Fibroblast of villous mesenchyme (primary cell): ENCODE measurements around the gene ADAT2. TPM values are rescaled to one million over a fixed set of nuclear protein-coding genes. Genes with fewer than 3 reads are reported as not detected.

Experiments used
- DNase-seq: peaks from one replicate; pipeline ENCODE4 v3.0.0-alpha.2; 2010; ENCODE audit warnings: low read depth
- H3K4me3 ChIP-seq: 2 replicates; pipeline ENCODE4 v1.5.1; 2011; ENCODE audit warnings: low read depth, mild to moderate bottlenecking, low read length
- total RNA-seq: library from RNA; depleted of rRNA; stranded (reverse); fragments of >200 nt; gene quantifications from 2 replicates; pipeline ENCODE4 v1.2.3, GENCODE V29; 2012
- TF ChIP-seq, protein P1 (sequence below): IDR thresholded peaks from 2 replicates; pipeline ENCODE4 v1.5.1; 2012; ENCODE audit warnings: low read depth, mild to moderate bottlenecking, low read length; ENCODE audit not compliant: insufficient read depth

Gene ADAT2
- total RNA-seq, 1 donor = 3.0 TPM

DNA sequence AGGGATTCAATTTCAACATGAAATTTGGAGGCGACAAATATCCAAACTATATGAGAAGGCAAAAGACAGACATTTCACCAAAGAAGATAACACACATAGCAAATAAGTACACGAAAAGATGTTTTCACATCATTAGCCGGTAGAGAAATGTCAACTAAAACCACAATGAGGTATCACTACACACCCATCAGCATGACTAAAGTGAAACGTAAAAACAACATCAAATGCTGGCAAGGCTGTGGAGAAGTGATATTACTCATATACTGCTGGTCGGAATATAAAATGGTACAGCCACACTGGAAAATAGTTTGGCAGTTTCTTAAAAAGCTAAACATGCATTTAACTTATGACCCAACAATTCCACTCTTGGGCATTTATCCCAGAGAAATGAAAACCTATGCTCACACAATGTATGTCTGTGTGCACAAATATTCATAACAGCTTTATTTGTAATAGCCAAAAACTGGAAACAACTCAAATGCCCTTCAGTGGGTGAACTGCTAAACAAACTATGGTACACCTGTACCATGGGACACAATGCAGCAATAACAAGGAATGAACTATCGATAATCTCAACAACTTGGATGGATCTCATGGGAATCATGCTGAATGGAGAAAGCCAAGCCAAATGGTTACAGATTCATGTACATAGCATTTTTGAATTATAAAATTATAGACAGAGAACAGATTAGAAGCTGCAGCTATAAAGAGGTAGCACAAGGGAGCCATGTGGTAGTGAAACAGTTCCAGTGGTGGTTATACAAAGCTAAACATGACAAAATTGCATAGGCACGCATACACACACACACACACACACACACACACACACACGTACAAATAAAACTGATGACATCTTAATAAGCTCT lies 8.6 kb downstream of the ADAT2 start:
- H3K4me3 ChIP-seq = no peak overlapping the region
- DNase-seq = peak; percentile 79
- TF ChIP-seq, protein P1, sequence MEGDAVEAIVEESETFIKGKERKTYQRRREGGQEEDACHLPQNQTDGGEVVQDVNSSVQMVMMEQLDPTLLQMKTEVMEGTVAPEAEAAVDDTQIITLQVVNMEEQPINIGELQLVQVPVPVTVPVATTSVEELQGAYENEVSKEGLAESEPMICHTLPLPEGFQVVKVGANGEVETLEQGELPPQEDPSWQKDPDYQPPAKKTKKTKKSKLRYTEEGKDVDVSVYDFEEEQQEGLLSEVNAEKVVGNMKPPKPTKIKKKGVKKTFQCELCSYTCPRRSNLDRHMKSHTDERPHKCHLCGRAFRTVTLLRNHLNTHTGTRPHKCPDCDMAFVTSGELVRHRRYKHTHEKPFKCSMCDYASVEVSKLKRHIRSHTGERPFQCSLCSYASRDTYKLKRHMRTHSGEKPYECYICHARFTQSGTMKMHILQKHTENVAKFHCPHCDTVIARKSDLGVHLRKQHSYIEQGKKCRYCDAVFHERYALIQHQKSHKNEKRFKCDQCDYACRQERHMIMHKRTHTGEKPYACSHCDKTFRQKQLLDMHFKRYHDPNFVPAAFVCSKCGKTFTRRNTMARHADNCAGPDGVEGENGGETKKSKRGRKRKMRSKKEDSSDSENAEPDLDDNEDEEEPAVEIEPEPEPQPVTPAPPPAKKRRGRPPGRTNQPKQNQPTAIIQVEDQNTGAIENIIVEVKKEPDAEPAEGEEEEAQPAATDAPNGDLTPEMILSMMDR = no peak

DNA sequence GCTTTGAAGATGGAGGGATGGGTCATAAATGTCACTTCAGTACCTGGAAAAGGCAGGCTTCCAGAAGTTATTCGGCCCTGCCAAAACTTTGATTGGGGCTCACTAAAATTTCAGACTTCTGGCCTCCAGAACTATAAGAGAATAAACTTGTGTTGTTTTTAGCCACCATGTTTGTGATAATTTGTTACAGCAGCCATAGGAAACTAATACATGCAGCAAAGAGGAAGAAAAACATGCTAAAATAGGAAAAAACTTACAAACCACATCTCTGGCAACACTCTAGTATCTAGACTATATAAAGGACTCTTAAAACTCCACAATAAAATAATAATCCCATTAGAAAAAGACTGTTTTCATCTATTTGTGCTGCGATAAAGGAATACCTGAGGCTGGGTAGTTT lies 9.5 kb downstream of the ADAT2 start:
- H3K4me3 ChIP-seq = no peak overlapping the region
- TF ChIP-seq, protein P1 = no peak
- DNase-seq = no peak

DNA sequence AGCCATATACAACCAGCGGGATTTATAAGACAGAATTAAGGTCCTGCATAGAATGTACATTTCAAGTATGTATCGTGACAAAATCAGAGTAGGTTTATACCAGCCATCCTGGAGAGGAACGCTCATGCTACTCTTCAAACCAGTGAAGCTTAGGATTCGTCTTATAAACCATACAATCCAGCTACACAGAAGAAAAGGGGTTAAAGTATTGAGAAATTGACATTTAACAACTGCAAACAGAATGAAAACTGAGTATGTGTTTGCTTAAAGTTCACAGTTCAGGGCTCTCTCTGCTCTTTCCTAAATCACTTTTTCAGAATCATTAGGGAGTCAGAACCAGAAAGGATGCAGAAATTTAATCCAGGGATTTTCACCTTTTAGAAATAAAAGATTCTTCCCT lies 17.9 kb downstream of the ADAT2 start:
- no peak for DNase-seq
- TF ChIP-seq, protein P1 = no peak

DNA sequence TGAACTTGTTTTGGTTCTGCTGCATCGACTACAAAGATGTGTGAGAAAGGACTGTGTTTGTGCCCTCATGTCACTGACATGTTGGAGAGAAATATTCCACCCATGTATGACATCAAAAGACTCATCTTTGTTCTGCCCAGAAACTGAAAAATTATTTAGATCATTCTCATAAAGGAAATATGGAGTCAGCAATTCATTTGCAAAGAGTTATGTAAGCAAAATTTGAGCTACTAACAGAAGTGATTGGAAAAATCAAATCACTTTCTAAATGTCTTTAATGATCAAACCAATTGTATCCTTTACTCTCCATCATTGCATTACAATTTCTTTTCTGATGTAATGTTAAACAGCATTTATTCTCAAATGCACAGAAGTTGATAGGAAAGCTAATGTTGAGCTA lies 19.3 kb downstream of the ADAT2 start:
- TF ChIP-seq, protein P1 = no peak
- no peak overlapping the region for H3K4me3 ChIP-seq
- no peak for DNase-seq

More for the DNA sequence above, 17.9 kb downstream of the ADAT2 start:
- no peak overlapping the region for H3K4me3 ChIP-seq

DNA sequence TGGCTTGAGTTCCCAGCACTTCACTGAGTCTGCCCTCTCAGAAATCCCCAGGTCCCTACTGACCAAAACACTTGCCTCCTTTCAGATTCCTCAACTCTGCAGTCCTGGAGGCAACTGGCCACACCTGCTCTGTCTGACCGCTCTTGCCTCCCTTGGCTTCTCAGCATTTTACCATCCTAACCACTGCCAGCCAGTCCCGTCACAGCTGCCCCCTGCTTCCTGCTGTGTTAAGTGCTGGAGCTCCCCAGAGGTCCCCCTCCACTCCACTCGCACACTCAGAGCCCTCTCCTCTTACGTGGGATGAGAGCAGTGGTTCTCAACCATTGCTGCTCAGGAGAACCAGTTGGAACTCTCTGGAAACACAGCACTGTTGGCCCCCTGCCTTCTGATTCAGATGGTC lies 20.5 kb downstream of the ADAT2 start:
- no peak overlapping the region for H3K4me3 ChIP-seq
- no peak for DNase-seq
- TF ChIP-seq, protein P1 = no peak

DNA sequence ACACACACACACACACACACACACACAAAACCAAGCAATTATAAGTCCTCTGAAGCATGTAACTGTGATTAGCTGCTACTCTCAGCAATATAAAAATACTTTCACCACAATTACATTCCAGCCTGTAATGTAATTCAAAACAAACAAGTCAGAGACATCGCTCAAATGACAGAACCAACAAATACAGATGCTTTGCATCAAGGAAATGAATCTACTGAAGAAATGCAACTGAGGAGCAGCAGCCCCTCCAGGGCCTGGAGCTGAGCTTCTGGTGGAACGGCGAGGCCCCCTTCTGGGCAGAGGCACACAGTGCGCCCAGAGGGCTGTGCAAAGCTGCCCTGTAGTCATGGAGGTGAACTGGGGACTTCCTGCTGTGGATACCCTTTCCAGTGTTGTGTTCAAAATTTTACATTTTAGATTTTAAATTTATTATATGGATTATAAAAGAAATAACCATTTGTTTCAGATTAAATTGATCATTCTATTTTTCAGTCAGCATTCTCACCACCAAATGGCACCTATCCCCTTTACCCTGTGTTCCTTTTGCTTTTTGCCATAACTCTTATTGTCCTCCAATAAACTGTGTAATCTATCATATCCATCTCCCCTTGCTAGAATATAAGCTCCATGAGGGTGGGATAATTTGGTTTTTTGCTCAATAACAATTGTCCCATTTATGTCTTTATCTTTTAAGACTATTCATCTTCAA lies 23.2 kb downstream of the ADAT2 start:
- no peak overlapping the region for H3K4me3 ChIP-seq
- DNase-seq = peak; percentile 79
- TF ChIP-seq, protein P1 = peak; percentile 99
